ENCODE data around the gene SCYGR7. TPM values are rescaled to one million over a fixed set of nuclear protein-coding genes. Genes with fewer than 3 reads are reported as not detected.

The SCYGR7 gene
- polyA plus RNA-seq, 1 experiment, result not detected

GRCh38 chr2:227703280-227703732, 24.8 kb upstream of the SCYGR7 start:
- ChIA-PET CTCF (interaction anchor here (1.2 kb wide), 1 partner anchor 63 kb away, joined by 3 read pairs; no protein-coding TSS in a partner anchor), POLR2A (no interaction called here)
- H3K27ac ChIP-seq (ENCODE audit: low read depth, low read length), result no peak overlapping the region
- no peak for DNase-seq (ENCODE audit: low read depth, low spot score)
- no peaks in the 10 kb centered on the region for H3K27me3 ChIP-seq (ENCODE audit: control insufficient read depth, insufficient read depth, low read length)
- TF ChIP-seq CTCF (IDR thresholded peaks at IDR 0.05; ENCODE audit: low read depth, low read length), result no peak
- no peaks in the 10 kb centered on the region; the same call in 1 of the 2 replicates for H3K9me3 ChIP-seq (ENCODE audit: control insufficient read depth, insufficient read depth, low read length)
- H3K4me3 ChIP-seq (ENCODE audit: low read depth, low read length), result no peak overlapping the region

GRCh38 chr2:227703961-227704360, 24.2 kb upstream of the SCYGR7 start:
- ChIA-PET CTCF (no interaction called here), POLR2A (no interaction called here)
- no peak for DNase-seq (ENCODE audit: low read depth, low spot score)
- Histone ChIP-seq H3K27ac (ENCODE audit: low read depth, low read length) (no peak overlapping the region), H3K27me3 (ENCODE audit: control insufficient read depth, insufficient read depth, low read length) (no peaks in the 10 kb centered on the region), H3K4me3 (ENCODE audit: low read depth, low read length) (no peak overlapping the region), H3K9me3 (ENCODE audit: control insufficient read depth, insufficient read depth, low read length) (no peaks in the 10 kb centered on the region; the same call in 1 of the 2 replicates)
- TF ChIP-seq CTCF (IDR thresholded peaks at IDR 0.05; ENCODE audit: low read depth, low read length), result no peak

GRCh38 chr2:227706859-227707258, 21.3 kb upstream of the SCYGR7 start:
- no peak overlapping the region for H3K27ac ChIP-seq (ENCODE audit: low read depth, low read length)
- no peaks in the 10 kb centered on the region for H3K9me3 ChIP-seq (ENCODE audit: control insufficient read depth, insufficient read depth, low read length)
- ChIA-PET POLR2A (no interaction called here), CTCF (interaction anchor here (0.6 to 1.0 kb wide), 2 partner anchors 49 to 61 kb away, joined by 3 to 5 read pairs; no protein-coding TSS in a partner anchor)
- no peak for TF ChIP-seq CTCF (IDR thresholded peaks at IDR 0.05; ENCODE audit: low read depth, low read length)
- DNase-seq (ENCODE audit: low read depth, low spot score), result no peak
- no peak overlapping the region for H3K4me3 ChIP-seq (ENCODE audit: low read depth, low read length)
- H3K27me3 ChIP-seq (ENCODE audit: control insufficient read depth, insufficient read depth, low read length), result no peaks in the 10 kb centered on the region

- no peak for TF ChIP-seq CTCF (IDR thresholded peaks at IDR 0.05; ENCODE audit: low read depth, low read length)
- Histone ChIP-seq H3K27ac (ENCODE audit: low read depth, low read length) (no peak overlapping the region), H3K27me3 (ENCODE audit: control insufficient read depth, insufficient read depth, low read length) (no peaks in the 10 kb centered on the region), H3K4me3 (ENCODE audit: low read depth, low read length) (no peak overlapping the region), H3K9me3 (ENCODE audit: control insufficient read depth, insufficient read depth, low read length) (no peaks in the 10 kb centered on the region)
- DNase-seq (ENCODE audit: low read depth, low spot score), result no peak
- CTCF ChIA-PET, result interaction anchor here (0.6 kb wide), 2 partner anchors 60 to 961 kb away, joined by 3 to 5 read pairs; no protein-coding TSS in a partner anchor
- POLR2A ChIA-PET, result no interaction called here
Observed at GRCh38 chr2:227707390-227707789, 20.7 kb upstream of the SCYGR7 start.

- CTCF ChIA-PET, result no interaction called here
- TF ChIP-seq CTCF (IDR thresholded peaks at IDR 0.05; ENCODE audit: low read depth, low read length), result no peak
- DNase-seq (ENCODE audit: low read depth, low spot score), result no peak
- POLR2A ChIA-PET, result no interaction called here
- Histone ChIP-seq H3K27ac (ENCODE audit: low read depth, low read length) (no peak overlapping the region), H3K4me3 (ENCODE audit: low read depth, low read length) (no peak overlapping the region), H3K27me3 (ENCODE audit: control insufficient read depth, insufficient read depth, low read length) (peaks cover 3% of the 10 kb centered on the region), H3K9me3 (ENCODE audit: control insufficient read depth, insufficient read depth, low read length) (no peaks in the 10 kb centered on the region)
Observed at GRCh38 chr2:227710986-227711385, 17.1 kb upstream of the SCYGR7 start.
